GM12891 (cell line): Measurements from ENCODE around the gene SLC16A4.

Source experiments
- PAX5 ChIP-seq: IDR thresholded peaks from 2 replicates; pipeline ENCODE4 v1.6.1; 2011; ENCODE audit warnings: low read length, moderate library complexity, mild to moderate bottlenecking; ENCODE audit not compliant: insufficient read depth, severe bottlenecking
- POLR2A ChIP-seq: IDR thresholded peaks from 2 replicates; pipeline ENCODE4 v1.6.1; 2011; ENCODE audit warnings: low read depth, low read length, control low read depth
- POLR2AphosphoS5 ChIP-seq: IDR thresholded peaks from 2 replicates; pipeline ENCODE4 v1.6.1; 2011; ENCODE audit warnings: low read depth, low read length, control low read depth
- POU2F2 ChIP-seq: IDR thresholded peaks from 2 replicates; pipeline ENCODE4 v1.6.1; 2011; ENCODE audit warnings: low read depth, mild to moderate bottlenecking, control low read depth, low read length, moderate library complexity
- TAF1 ChIP-seq: IDR thresholded peaks from 2 replicates; pipeline ENCODE4 v1.6.1; 2011; ENCODE audit warnings: low read depth, low read length, control low read depth

DNA sequence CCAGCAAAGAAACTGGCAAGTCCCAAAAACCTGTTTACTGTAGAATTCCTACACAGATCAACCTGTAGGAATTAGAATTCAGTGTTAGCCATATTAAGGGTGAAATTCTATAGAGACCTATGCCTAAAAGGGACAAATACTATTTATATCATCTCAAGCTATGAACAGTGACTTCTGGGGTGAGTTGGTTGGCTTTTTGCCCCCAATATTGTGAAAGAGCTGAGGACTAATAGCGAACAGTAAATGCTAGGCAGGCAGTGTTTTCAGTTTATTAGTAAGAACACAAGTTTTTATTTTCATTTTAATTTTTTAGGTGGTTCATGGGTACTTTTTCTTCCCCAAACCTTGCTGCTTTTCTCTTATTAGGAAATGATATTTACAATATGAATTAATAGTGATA is 15.3 kb downstream of the SLC16A4 start:
- TF ChIP-seq POLR2AphosphoS5: no peak
- TF ChIP-seq POLR2A: no peak
- TF ChIP-seq TAF1: no peak
- no peak for TF ChIP-seq PAX5
- TF ChIP-seq POU2F2: no peak
